A549 (cell line): ENCODE measurements around the gene TIAM2. TPM values are rescaled to one million over a fixed set of nuclear protein-coding genes. Genes with fewer than 3 reads are reported as not detected.

Experiments used
- ATAC-seq, 2 experiments: fragments of 200-7000 bp in 1 of 2; fragments of >200 bp in 1 of 2; cut with Nextera tagmentation in 1 of 2; cut with Tn5 transposase in 1 of 2; 3 replicates each; pipeline versions ENCODE4 v1.8.0 to v1.9.1; 2018 to 2020; ENCODE audit warnings: mild to moderate bottlenecking in 1 of 2, moderate library complexity in 1 of 2
- CTCF ChIA-PET: fragments of 300-600 bp; sonication (Branson Sonifier 250); formaldehyde crosslinking; extraction: SDS; loops from one replicate; lab custom pipeline; 2021; ENCODE audit warnings: antibody characterized with exemption, inconsistent platforms; lab: Yijun Ruan, JAX
- POLR2A ChIA-PET: fragments of 350-600 bp; formaldehyde crosslinking; extraction: SDS; loops from one replicate; lab custom pipeline; 2021; ENCODE audit warnings: antibody characterized with exemption, inconsistent platforms; lab: Yijun Ruan, JAX
- DNase-seq, 2 experiments: peaks; one replicate each; pipeline versions ENCODE4 v3.0.0 to v3.0.0-alpha.2; 2011 to 2016; ENCODE audit warnings: low read depth in 1 of 2, low spot score in 1 of 2
- FAIRE-seq: peaks from 2 replicates; lab custom pipeline; 2011; peaks lifted over from hg19 to GRCh38; lab: Jason Lieb, UNC
- H3K27ac ChIP-seq, 2 experiments: fragments of >200 bp; sonication (Bioruptor Twin); formaldehyde crosslinking; 3 replicates each; pipeline ENCODE4 v1.5.1; 2016 to 2017
- H3K4me1 ChIP-seq: fragments of >200 bp; sonication (Bioruptor Twin); formaldehyde crosslinking; 3 replicates; pipeline ENCODE4 v1.6.1; 2016
- H3K4me2 ChIP-seq: fragments of >200 bp; sonication (Bioruptor Twin); formaldehyde crosslinking; 3 replicates; pipeline ENCODE4 v1.6.1; 2016
- H3K4me3 ChIP-seq: fragments of >200 bp; sonication (Bioruptor Twin); formaldehyde crosslinking; 3 replicates; pipeline ENCODE4 v1.5.1; 2016
- H3K9me3 ChIP-seq: fragments of >200 bp; sonication (Bioruptor Twin); formaldehyde crosslinking; 3 replicates; pipeline ENCODE4 v1.6.1; 2016
- BCL3 ChIP-seq: fragments of >200 bp; sonication (Bioruptor Twin); formaldehyde crosslinking; IDR thresholded peaks from 3 replicates; pipeline ENCODE4 v1.6.1; 2016
- ELK1 ChIP-seq: fragments of 150-350 bp; IDR thresholded peaks from 2 replicates; pipeline ENCODE4 v1.6.1; 2014; ENCODE audit warnings: low read depth, mild to moderate bottlenecking, low read length
- EP300 ChIP-seq, 2 experiments: fragments of >200 bp; sonication (Bioruptor Twin); formaldehyde crosslinking; IDR thresholded peaks; 2 replicates in 1 of 2; 3 replicates in 1 of 2; pipeline ENCODE4 v1.6.1; 2016 to 2017
- FOSB ChIP-seq: fragments of 250-450 bp; sonication (Bioruptor Pico); IDR thresholded peaks from 2 replicates; pipeline ENCODE4 v1.5.0; 2020; ENCODE audit warnings: mild to moderate bottlenecking, moderate library complexity
- HOXA7 ChIP-seq: fragments of 250-450 bp; sonication (Bioruptor Pico); IDR thresholded peaks from 2 replicates; pipeline ENCODE4 v1.5.0; 2020; ENCODE audit warnings: mild to moderate bottlenecking, moderate library complexity
- HOXB13 ChIP-seq: fragments of 250-450 bp; sonication (Bioruptor Pico); IDR thresholded peaks from 2 replicates; pipeline ENCODE4 v1.5.0; 2020; ENCODE audit warnings: low read depth, mild to moderate bottlenecking, moderate library complexity
- MAFK ChIP-seq: fragments of 450-650 bp; IDR thresholded peaks from 2 replicates; pipeline ENCODE4 v1.6.1; 2014; ENCODE audit not compliant: partially characterized antibody
- MYC ChIP-seq: IDR thresholded peaks from 2 replicates; pipeline ENCODE4 v1.6.1; 2012; ENCODE audit warnings: mild to moderate bottlenecking, inconsistent platforms, low read length, improper control_type of control experiment, borderline replicate concordance
- PHF8 ChIP-seq: fragments of 200-600 bp; sonication (generic); IDR thresholded peaks from 2 replicates; pipeline ENCODE4 v1.6.1; 2016; ENCODE audit warnings: low read depth, mild to moderate bottlenecking, antibody characterized with exemption, moderate library complexity, borderline replicate concordance
- RAD21 ChIP-seq, 2 experiments: fragments of >200 bp in 1 of 2; sonication (Bioruptor Twin) in 1 of 2; formaldehyde crosslinking in 1 of 2; IDR thresholded peaks in 1 of 2; conservative IDR thresholded peaks in 1 of 2; 2 replicates in 1 of 2; 3 replicates in 1 of 2; pipeline ENCODE4 v1.6.1; 2012 to 2018; ENCODE audit warnings: inconsistent platforms in 1 of 2
- RARB ChIP-seq: fragments of 250-450 bp; sonication (Bioruptor Pico); IDR thresholded peaks from 2 replicates; pipeline ENCODE4 v1.8.0; 2021; ENCODE audit warnings: mild to moderate bottlenecking, moderate library complexity
- REST ChIP-seq: fragments of 200-600 bp; sonication (generic); IDR thresholded peaks from 2 replicates; pipeline ENCODE4 v1.6.1; 2016; ENCODE audit warnings: antibody characterized with exemption, mild to moderate bottlenecking, moderate library complexity
- SMC3 ChIP-seq: fragments of >200 bp; sonication (Bioruptor Twin); formaldehyde crosslinking; IDR thresholded peaks from 3 replicates; pipeline ENCODE4 v1.6.1; 2018; ENCODE audit warnings: inconsistent platforms
- SREBF2 ChIP-seq: fragments of 450-650 bp; IDR thresholded peaks from 2 replicates; pipeline ENCODE4 v1.6.1; 2014; ENCODE audit warnings: mild to moderate bottlenecking, moderate library complexity
- TP53 ChIP-seq: fragments of 250-450 bp; sonication (Bioruptor Pico); IDR thresholded peaks from 2 replicates; pipeline ENCODE4 v1.5.0; 2021; ENCODE audit warnings: mild to moderate bottlenecking, moderate library complexity
- USF2 ChIP-seq: fragments of 450-650 bp; IDR thresholded peaks from 2 replicates; pipeline ENCODE4 v1.6.1; 2014; ENCODE audit warnings: antibody characterized with exemption
- ZNF302 ChIP-seq: fragments of 250-450 bp; sonication (Bioruptor Pico); IDR thresholded peaks from 2 replicates; pipeline ENCODE4 v1.9.0; 2021; ENCODE audit warnings: inconsistent platforms, mild to moderate bottlenecking, moderate library complexity
- ZSCAN20 ChIP-seq: fragments of 250-450 bp; sonication (Bioruptor Pico); IDR thresholded peaks from 2 replicates; pipeline ENCODE4 v1.8.0; 2022; ENCODE audit warnings: mild to moderate bottlenecking, moderate library complexity
- WGBS: methylation state at CpG from one replicate; pipeline ENCODE4 v1.1.6; 2017; ENCODE audit errors: missing lambda C conversion rate; 5-methylcytosine and 5-hydroxymethylcytosine counted together
- polyA plus RNA-seq, 4 experiments: library from polyadenylated mRNA; depleted of rRNA in 3 of 4; stranded (reverse); fragments of >200 nt; fragmentation: RNase III in 1 of 4; extraction: RNeasy Plus Mini Kit Qiagen cat#74134 plus additional on column Dnase treatment in 1 of 4; gene quantifications; 2 replicates in 3 of 4; 3 replicates in 1 of 4; pipeline ENCODE4 v1.2.3, GENCODE V29; 2011 to 2017

TIAM2 gene
- polyA plus RNA-seq, 2 of the 4 experiments (the other 2 are of a cell fraction): 2.5 to 3.1 TPM

GRCh38 chr6:155143029-155143577 is 148.0 kb downstream of the TIAM2 start:
- no peak for ATAC-seq
- POLR2A ChIA-PET: no interaction called here

More at GRCh38 chr6:155143029-155143577, 148.0 kb downstream of the TIAM2 start:
- 82% methylated on average over 4 of the region's 4 CpGs for WGBS
- H3K27ac ChIP-seq: no peak overlapping the region
- TF ChIP-seq EP300 (IDR thresholded peaks at IDR 0.05): no peak
- TF ChIP-seq ZSCAN20 (CRISPR knock-in tag): no peak
- TF ChIP-seq REST: no peak
- TF ChIP-seq MYC: no peak
- TF ChIP-seq TP53 (CRISPR knock-in tag): no peak
- no peak for TF ChIP-seq PHF8
- no peak for TF ChIP-seq ELK1
- no peak for TF ChIP-seq SMC3
- no peak for TF ChIP-seq SREBF2
- no peak for TF ChIP-seq HOXA7 (CRISPR knock-in tag)
- TF ChIP-seq RAD21 (conservative IDR thresholded peaks at IDR 0.05 in 1 of 2, IDR thresholded peaks at IDR 0.05 in 1 of 2): no peak
- TF ChIP-seq USF2: no peak
- no peak for TF ChIP-seq ZNF302 (CRISPR knock-in tag)
- TF ChIP-seq FOSB (CRISPR knock-in tag): no peak
- TF ChIP-seq MAFK: no peak
- TF ChIP-seq BCL3: no peak
- TF ChIP-seq HOXB13 (CRISPR knock-in tag): no peak
- TF ChIP-seq RARB: no peak
- H3K9me3 ChIP-seq: no peaks in the 10 kb centered on the region
- FAIRE-seq (no peak), DNase-seq (no peak)
- no peak overlapping the region for H3K4me3 ChIP-seq
- CTCF ChIA-PET: no interaction called here
- no peak overlapping the region for H3K4me2 ChIP-seq
- H3K4me1 ChIP-seq: 0 out of 3 replicates have a peak, but pooled peaks cover 3% of the 10 kb centered on the region
